ENCODE data around the gene KRT26.

KRT26 gene

DNA sequence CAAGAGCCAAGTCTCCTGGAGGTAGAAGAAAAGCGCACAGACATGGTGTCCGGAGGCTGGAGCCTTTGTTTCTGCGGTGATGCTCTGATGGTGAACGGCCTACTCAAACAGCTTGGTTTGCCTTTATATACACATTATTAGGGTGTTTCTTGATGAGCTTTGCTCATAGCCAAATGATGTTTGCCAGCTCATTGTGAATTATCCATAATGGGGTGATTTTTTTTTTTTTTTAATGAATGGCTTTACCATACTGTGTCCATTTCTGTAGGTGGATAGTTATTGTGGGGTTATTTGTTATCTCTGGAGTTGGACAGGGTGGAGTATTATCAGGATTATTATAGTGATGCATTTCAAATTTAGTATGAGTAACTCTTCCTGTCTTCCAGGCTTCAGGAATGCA, 10.4 kb upstream of the KRT26 start, which contains the start of gene KRT27:
Gene KRT27 (minus strand): TSS at position 101 of the 400 bp plus-strand sequence. CDS start 57 bp downstream, at position 44.
- H3K4me3 ChIP-seq (ENCODE audit: low read depth, low read length): no peak within 1 kb of the TSS
- TF ChIP-seq, protein P1, sequence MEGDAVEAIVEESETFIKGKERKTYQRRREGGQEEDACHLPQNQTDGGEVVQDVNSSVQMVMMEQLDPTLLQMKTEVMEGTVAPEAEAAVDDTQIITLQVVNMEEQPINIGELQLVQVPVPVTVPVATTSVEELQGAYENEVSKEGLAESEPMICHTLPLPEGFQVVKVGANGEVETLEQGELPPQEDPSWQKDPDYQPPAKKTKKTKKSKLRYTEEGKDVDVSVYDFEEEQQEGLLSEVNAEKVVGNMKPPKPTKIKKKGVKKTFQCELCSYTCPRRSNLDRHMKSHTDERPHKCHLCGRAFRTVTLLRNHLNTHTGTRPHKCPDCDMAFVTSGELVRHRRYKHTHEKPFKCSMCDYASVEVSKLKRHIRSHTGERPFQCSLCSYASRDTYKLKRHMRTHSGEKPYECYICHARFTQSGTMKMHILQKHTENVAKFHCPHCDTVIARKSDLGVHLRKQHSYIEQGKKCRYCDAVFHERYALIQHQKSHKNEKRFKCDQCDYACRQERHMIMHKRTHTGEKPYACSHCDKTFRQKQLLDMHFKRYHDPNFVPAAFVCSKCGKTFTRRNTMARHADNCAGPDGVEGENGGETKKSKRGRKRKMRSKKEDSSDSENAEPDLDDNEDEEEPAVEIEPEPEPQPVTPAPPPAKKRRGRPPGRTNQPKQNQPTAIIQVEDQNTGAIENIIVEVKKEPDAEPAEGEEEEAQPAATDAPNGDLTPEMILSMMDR (IDR thresholded peaks at IDR 0.05; ENCODE audit: low read depth, low read length): no peak
- DNase-seq (ENCODE audit: low read depth, low spot score): no peak
- in situ Hi-C loops (cut with HindIII; ENCODE audit: low sequenced_read_pairs): no loop called here

DNA sequence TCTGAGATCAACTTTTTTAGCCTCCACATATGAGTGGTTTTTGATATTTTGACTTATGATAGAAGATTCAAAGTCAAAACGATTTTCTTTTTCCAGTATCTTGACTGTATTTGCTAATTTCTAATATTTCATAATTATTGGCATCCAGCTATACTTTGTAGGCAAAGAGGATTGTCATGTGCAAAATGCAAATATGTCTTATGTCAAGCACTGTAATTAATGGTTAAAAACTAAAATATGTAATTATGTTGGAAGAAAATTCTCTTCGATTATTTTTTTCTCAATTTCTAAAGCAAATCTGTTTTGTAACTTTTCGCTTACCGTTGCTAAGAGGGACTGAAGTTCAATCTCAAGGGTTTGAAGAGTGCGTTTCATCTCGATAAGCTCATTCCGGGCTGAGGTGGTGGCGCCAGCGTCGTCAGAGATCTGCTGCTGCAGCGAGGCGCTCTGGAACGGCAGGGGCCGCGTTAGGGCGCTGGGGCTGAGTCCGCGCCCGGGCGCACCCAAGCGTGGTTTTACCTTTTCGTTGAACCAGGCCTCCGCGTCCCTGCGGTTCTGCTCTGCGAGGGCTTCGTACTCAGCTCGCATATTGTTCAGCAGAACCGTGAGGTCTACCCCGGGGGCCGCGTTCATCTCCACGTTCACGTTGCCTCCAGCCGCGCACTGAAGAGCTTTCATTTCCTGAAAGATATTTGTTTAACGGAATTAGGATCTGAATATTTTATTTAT, 7.3 kb upstream of the KRT26 start:
- TF ChIP-seq, protein P1 (IDR thresholded peaks at IDR 0.05; ENCODE audit: low read depth, low read length): no peak
- DNase-seq (ENCODE audit: low read depth, low spot score): no peak
- in situ Hi-C loops (cut with HindIII; ENCODE audit: low sequenced_read_pairs): no loop called here

DNA sequence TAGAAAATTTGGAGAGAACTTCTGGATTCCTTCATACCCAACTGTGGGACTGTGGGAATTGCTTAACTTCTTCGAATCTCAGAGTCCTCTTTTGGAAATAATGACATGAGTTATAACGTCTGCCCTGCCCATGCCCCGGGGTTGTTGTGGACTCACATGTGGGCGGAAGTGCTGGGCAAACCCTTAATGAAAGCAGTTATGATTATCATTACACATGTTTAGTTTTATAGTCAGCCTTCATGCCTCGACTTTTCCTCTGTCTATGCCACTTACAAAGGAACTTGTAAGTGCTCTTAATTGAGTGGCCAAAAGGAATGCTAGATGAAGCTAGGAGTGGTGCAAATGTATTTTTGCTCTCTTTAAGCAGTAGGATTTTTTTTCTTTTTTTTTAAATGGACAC, 6.5 kb upstream of the KRT26 start:
- no peak overlapping the region for H3K4me3 ChIP-seq (ENCODE audit: low read depth, low read length)
- TF ChIP-seq, protein P1 (IDR thresholded peaks at IDR 0.05; ENCODE audit: low read depth, low read length): no peak
- in situ Hi-C loops (cut with HindIII; ENCODE audit: low sequenced_read_pairs): no loop called here
- DNase-seq (ENCODE audit: low read depth, low spot score): no peak

More for the DNA sequence above, 7.3 kb upstream of the KRT26 start:
- peak overlapping the region; percentile 12 for H3K4me3 ChIP-seq (ENCODE audit: low read depth, low read length)

DNA sequence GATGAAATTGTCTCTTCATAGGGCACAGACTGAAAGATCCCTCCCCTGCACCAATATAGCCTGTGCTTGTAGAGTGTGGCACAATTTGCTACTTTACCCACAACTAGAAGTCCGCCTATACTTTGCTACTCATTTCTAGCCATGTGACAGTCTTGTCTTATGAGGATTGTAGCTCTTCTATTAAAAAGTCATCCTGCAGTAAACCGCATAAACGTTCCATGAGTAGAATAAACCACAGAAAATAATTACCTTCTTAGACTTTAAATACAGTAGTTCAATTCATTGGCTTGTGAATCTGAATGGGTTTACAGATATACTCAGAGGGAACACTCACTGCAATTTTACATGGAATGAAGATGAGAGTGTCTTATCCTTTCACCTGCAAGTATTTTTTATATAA, 6.0 kb upstream of the KRT26 start:
- TF ChIP-seq, protein P1 (IDR thresholded peaks at IDR 0.05; ENCODE audit: low read depth, low read length): no peak
- DNase-seq (ENCODE audit: low read depth, low spot score): no peak
- no peak overlapping the region for H3K4me3 ChIP-seq (ENCODE audit: low read depth, low read length)
- in situ Hi-C loops (cut with HindIII; ENCODE audit: low sequenced_read_pairs): no loop called here

DNA sequence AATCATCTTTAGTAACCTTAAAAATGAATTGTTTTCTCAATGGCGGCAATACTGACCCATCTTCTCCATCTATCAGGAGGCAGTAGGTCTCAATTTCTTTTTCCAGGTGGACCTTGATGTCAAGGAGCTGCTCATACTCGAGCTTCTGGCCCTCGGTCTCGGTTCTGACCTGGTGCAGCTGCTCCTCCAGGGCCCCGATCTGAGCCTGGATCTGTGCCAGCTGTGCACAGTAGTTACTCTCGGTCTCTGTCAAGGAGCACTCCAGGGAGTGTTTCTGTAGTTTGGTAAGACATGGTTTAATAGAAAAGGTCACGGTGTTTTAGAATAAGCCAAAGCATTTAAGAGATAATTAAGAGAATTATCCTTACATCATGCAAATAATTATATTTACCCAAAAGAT, 5.5 kb upstream of the KRT26 start:
- TF ChIP-seq, protein P1 (IDR thresholded peaks at IDR 0.05; ENCODE audit: low read depth, low read length): no peak
- no peak for DNase-seq (ENCODE audit: low read depth, low spot score)
- in situ Hi-C loops (cut with HindIII; ENCODE audit: low sequenced_read_pairs): no loop called here
- H3K4me3 ChIP-seq (ENCODE audit: low read depth, low read length): no peak overlapping the region

DNA sequence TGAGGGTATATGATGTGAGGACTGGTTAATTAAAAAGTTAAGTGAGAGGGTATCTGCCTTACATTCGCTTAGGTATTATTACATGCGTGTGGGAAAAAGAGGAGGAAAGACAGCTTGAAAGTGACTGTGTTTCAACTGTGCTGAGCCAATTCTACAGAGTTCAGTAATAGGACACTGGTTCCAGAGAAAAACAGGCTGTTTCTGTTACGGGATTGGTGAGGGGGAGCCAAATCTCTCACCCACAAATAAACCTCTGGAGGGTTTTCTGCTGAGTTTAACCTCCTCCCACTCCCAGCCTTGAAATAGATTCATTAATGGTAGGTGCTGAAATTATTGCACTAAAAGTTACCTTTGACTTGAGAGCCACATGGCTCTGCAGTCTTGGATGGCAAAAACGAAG, 3.9 kb upstream of the KRT26 start:
- no peak overlapping the region for H3K4me3 ChIP-seq (ENCODE audit: low read depth, low read length)
- no peak for DNase-seq (ENCODE audit: low read depth, low spot score)
- TF ChIP-seq, protein P1 (IDR thresholded peaks at IDR 0.05; ENCODE audit: low read depth, low read length): no peak
- in situ Hi-C loops (cut with HindIII; ENCODE audit: low sequenced_read_pairs): no loop called here
